HL-60 (cell line): ENCODE measurements around the gene VAV2.

Experiments
- CTCF ChIP-seq: IDR thresholded peaks from one replicate; pipeline ENCODE4 v1.5.1; 2011; ENCODE audit warnings: low read length, control low read depth, inconsistent platforms; ENCODE audit not compliant: insufficient read depth
- POLR2AphosphoS5 ChIP-seq: IDR thresholded peaks from 2 replicates; pipeline ENCODE4 v1.6.1; 2012; ENCODE audit warnings: low read depth

DNA sequence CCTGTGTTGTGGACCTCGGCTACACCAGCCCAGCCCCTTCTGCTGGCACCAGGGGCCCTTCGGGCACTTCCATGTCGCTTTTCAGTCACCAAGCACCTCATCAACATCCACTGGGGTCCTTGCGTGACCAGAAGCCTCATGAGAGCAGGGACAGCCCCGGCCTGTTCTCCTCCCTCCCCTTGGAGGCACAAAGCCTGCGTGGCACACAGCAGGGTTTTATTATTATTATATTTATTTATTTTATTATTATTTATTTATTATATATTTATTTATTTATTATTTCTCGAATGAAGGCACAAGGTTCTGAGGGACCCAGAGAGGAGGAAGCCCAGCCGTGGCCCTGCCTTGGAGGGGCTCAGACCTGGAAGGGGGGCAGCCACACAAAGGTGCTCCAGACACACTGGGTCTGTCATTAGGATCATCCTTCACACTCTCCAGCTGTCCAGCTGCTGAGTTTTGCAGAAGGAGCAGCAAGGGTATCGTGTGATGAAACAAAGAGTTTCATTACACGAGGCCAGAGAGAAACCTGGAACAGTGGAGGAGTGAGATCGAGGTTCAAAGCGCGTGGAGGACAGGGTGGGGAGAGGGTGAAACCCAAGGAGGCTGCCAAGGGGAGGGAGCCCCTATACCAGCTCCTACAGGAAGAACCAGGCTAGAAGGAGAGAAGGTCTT is 5.2 kb downstream of the VAV2 start:
- TF ChIP-seq CTCF (no peak), POLR2AphosphoS5 (no peak)
